A673 (cell line): ENCODE measurements around the gene KISS1R.

ENCODE experiments used
- EZH2 ChIP-seq: fragments of 200-600 bp; sonication (generic); IDR thresholded peaks from 2 replicates; pipeline ENCODE4 v1.6.1; 2017; ENCODE audit warnings: borderline replicate concordance, low read depth, mild to moderate bottlenecking, mixed read lengths, antibody characterized with exemption, low read length; ENCODE audit not compliant: poor library complexity, severe bottlenecking
- TF ChIP-seq, protein P1 (sequence below): fragments of 300-800, 200-600 bp; sonication (generic); conservative IDR thresholded peaks from 2 replicates; pipeline ENCODE4 v1.5.1; 2017; ENCODE audit warnings: low read depth, mild to moderate bottlenecking, antibody characterized with exemption, low read length, moderate library complexity, mixed read lengths

DNA sequence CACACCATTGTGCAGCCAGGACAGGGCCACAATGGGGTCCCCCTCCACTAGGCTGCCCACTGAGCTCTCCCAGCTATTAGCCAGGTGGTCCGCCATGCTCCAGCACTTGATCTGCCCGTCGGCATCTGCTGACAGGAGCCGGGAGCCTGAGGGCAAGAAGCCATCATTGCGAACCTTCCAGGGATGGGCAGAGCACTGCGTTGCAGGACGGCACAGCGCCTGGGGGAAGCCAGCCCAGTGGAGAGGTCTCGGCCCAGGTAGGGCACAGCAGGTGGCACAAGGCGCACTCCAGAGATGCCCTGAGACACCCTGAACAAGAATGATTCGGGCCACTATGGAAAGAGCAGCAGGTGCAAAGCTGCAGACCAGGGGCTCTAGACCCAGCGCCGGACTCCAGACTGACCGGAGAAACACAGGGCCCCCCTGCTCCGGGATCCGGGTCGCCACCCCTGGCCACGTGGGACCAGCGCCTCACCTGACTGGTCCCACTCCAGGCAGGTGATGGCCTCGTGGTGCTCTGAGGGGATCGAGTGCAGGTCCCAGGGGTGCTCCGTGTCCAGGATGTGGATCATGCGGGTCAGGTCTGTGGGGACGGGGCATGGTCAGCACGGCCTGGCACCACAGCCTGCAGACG, 27.4 kb upstream of the KISS1R start:
- TF ChIP-seq, protein P1, sequence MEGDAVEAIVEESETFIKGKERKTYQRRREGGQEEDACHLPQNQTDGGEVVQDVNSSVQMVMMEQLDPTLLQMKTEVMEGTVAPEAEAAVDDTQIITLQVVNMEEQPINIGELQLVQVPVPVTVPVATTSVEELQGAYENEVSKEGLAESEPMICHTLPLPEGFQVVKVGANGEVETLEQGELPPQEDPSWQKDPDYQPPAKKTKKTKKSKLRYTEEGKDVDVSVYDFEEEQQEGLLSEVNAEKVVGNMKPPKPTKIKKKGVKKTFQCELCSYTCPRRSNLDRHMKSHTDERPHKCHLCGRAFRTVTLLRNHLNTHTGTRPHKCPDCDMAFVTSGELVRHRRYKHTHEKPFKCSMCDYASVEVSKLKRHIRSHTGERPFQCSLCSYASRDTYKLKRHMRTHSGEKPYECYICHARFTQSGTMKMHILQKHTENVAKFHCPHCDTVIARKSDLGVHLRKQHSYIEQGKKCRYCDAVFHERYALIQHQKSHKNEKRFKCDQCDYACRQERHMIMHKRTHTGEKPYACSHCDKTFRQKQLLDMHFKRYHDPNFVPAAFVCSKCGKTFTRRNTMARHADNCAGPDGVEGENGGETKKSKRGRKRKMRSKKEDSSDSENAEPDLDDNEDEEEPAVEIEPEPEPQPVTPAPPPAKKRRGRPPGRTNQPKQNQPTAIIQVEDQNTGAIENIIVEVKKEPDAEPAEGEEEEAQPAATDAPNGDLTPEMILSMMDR, result no peak
- no peak for TF ChIP-seq EZH2
